GM10266 (cell line): Measurements from ENCODE around the gene SHISA6.

Experiments used
- DNase-seq: peaks from one replicate; pipeline ENCODE4 v3.0.0; 2012; ENCODE audit errors: extremely low spot score
- TF ChIP-seq, protein P1 (sequence below): IDR thresholded peaks from 2 replicates; pipeline ENCODE4 v1.5.1; 2012; ENCODE audit warnings: mild to moderate bottlenecking, low read depth; ENCODE audit not compliant: control insufficient read depth, insufficient read depth; ENCODE audit errors: missing control alignments

Gene SHISA6

DNA sequence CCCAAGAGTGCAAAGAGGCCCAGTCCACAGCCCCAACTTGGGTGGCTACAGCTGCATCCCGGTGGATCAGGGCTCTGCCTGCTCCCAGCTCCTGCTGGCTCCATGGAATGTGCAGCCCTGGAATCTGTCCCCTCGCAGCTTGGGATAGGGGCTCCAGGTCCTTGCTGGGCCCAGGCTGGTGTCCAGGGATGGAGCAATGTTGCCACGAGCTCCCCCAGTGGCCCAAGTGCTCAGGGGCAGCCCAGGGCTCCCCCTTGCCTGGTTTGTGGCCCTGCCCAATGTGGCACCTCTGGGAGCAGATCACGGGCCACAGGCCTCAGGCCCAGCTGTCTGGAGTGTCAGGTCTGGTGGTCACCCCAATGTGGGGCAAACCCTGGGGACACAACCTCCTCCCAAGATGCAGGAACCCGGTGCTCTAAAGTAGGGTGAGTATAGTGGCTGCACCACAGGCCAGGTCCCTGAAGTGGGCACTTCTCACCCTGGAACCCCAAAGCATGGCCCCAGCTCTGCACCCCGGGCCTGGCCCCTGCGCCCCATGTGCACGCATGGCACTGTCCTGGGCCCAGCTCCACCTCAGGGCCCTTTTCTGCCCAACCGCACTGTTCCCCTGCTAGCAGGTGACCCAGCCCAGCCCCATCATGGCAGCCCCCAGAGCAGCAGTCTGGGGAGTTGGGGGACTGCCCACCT lies 342.4 kb downstream of the SHISA6 start:
- no peak for DNase-seq
- TF ChIP-seq, protein P1, sequence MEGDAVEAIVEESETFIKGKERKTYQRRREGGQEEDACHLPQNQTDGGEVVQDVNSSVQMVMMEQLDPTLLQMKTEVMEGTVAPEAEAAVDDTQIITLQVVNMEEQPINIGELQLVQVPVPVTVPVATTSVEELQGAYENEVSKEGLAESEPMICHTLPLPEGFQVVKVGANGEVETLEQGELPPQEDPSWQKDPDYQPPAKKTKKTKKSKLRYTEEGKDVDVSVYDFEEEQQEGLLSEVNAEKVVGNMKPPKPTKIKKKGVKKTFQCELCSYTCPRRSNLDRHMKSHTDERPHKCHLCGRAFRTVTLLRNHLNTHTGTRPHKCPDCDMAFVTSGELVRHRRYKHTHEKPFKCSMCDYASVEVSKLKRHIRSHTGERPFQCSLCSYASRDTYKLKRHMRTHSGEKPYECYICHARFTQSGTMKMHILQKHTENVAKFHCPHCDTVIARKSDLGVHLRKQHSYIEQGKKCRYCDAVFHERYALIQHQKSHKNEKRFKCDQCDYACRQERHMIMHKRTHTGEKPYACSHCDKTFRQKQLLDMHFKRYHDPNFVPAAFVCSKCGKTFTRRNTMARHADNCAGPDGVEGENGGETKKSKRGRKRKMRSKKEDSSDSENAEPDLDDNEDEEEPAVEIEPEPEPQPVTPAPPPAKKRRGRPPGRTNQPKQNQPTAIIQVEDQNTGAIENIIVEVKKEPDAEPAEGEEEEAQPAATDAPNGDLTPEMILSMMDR: no peak

GRCh38 chr17:11589716-11590115 lies 348.7 kb downstream of the SHISA6 start:
- no peak for DNase-seq
- TF ChIP-seq, protein P1: no peak

DNA sequence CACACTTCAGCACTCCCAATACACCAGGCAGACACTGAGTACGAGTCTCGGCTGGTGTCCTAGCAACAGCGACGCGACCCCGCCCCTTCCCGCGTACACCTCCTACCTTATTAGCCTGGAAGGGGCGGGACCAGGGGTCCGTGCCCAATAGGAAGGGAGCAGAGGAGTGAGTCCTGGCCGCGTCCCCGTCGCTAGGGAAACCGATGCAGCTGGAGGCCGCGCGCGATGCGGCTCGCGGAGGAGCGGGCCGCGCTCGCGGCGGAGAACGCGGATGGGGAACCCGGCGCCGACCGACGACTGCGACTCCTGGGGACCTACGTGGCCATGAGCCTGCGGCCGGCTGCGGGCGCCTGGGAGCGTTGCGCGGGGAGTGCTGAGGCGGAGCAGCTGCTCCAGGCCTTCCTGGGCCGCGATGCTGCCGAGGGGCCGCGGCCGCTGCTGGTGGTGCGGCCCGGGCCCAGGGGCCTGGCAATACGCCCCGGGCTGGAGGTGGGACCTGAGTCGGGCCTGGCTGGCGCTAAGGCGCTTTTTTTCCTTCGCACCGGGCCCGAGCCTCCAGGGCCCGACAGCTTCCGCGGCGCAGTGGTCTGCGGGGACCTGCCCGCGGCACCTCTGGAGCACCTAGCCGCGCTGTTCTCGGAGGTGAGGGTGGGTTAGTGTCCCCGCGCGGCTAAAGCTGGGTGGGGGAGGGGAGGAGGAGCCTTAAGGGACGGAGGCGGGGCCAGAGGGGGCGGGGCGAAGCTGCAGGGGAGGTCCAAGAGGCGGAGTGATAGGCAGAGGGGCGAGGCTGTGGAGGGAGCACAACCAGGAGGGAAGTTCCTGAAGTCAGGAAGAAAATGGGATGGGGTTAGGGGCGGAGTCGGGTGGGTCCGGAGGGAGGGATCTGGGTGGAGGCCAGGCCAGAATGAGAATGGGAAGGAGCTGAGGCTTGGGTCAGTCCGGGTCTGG lies 357.5 kb downstream of the SHISA6 start, which contains the start of gene DNAH9:
Gene DNAH9 (plus strand): TSS at position 197 of the 948 bp plus-strand sequence. CDS start 29 bp downstream, at position 226.
- no peak for DNase-seq
- TF ChIP-seq, protein P1: no peak

DNA sequence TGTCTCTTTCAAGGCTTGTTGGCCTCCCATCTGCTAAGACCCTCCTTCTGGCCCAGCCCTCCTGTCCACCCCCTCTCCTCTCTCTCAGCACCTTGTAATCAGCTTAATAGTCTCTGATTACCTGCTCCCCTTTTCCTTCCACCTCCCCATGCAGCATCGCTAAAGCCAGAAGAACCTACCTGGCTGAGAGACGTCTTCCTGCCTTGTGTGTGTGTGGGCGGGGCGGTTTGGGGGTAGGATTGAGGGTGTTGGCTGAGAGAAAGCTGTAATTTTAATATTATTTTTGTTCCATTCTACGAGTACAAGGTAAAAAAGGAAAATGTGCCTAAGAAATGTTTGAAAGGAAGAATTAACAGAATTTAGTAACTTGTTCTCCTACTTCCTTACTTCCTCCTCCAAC lies 360.6 kb downstream of the SHISA6 start:
- no peak for DNase-seq
- TF ChIP-seq, protein P1: no peak

DNA sequence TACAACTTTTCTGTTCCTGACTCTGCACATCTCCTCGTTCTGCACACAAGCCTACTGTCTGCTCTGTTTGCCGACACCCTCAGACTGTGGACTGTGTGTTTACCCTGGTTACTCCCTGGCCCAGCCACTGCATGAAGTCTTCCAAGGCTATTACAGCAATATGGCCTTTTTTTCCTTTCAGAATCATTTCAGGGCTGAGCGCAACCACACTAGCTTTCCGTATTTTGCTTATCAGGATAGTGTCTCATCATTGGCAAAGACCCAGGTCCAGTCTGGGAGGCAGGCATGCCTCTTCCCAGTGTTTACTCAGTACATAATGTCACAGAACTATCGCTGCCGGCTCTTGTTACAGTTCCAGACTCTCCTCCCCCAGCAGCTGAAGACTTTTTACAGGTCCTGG lies 367.4 kb downstream of the SHISA6 start:
- TF ChIP-seq, protein P1: no peak
- no peak for DNase-seq

GRCh38 chr17:11610999-11611566 lies 370.1 kb downstream of the SHISA6 start:
- DNase-seq: no peak
- TF ChIP-seq, protein P1: no peak

DNA sequence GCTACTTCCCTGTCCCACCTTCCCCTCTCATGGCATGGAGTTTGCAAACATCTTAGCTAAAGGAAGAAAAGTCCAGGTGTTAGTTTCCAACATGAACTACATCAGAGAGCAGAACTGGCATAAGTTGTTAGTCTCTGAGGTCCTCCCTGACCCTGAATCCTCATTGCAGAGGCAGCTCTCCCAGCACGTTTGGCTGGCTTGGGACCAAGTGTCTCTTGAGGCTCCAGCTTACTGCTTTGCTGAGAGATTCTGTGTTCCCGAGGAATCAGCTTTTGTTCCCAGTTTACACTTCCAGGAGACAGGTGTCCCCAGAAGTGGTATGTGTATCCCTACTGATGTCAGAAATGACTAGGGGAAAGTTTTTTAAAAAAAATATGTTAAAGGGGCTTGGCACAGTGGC lies 371.9 kb downstream of the SHISA6 start:
- no peak for DNase-seq
- TF ChIP-seq, protein P1: no peak
